Activated T-cell treated with anti-CD3 and anti-CD28 coated beads for 1 hour (primary cell): ENCODE results near the gene LGMN.

ENCODE experiments used
- DNase-seq: peaks from one replicate; pipeline ENCODE4 v3.0.0-alpha.2; 2020; ENCODE audit warnings: low read depth

LGMN gene

DNA sequence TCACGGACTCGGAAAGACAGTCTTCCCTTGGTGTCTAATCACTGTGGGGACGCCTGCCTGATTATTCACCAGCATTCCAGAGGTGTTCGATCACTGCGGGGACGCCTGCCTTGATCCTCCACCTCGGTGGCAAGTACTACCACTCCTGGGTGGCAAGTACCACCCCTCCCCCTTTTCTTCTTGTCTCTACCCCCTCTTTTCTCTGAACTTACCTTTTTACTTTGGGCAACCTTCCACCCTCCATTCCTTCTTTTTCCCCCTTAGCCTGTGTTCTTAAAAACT, 12.0 kb upstream of the LGMN start:
- no peak for DNase-seq

GRCh38 chr14:92759679-92760523, 11.5 kb upstream of the LGMN start:
- DNase-seq: no peak

DNA sequence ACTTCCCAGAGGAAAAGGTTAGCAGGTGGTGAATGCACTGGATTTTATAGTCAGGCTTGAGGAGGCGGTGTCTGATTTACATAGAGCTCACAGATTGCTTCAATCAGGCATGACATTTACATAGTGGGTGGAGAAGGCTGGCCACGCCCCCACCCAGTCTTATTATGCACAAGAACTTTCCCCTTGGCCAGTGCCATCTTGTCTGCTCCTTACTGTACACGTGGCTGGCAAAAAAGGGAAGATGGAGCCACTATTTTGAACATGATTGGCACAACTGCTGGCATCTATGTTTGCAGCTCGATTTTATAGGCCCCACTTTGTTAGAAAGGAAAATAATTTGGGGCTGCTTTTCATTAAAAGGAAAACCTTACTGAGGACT, 10.9 kb upstream of the LGMN start:
- DNase-seq: no peak

DNA sequence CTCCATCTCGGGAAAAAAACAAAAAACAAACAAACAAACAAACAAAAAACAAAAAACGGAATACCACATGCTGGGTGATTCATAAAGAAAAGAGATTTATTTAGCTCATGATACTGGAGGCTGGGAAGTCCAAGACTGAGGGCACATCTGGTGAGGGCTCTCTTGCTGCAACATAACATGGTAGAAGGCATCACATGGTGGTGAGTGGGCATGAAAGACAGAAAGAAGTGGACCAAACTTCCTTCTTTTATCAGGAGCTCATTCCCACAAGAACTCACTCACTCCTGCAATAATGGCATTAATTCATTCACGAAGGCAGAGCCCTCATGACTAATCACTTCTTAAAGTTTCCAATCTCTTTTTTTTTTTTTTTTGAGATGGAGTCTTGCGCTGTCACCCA, 8.0 kb upstream of the LGMN start:
- DNase-seq: no peak

DNA sequence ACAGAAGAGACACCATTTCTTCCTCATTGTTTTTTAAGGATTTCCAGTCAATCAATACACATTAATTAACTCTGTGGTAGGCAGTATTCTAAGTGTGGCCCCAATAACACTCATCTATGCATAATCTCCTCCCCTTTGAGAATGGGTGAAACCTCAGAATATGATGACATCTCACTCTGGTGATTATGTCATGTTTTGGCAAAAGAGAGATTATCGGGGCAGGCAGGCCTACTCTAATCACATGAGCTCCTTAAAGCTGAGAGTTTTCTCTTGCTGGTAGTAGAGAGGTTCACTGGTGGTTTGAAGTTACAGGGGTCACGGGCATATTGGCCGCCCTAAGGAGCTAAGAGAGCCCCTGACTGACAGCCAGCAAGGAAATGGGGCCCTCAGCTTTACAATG, 7.1 kb upstream of the LGMN start:
- no peak for DNase-seq

GRCh38 chr14:92754966-92755365, 6.5 kb upstream of the LGMN start:
- DNase-seq: no peak

DNA sequence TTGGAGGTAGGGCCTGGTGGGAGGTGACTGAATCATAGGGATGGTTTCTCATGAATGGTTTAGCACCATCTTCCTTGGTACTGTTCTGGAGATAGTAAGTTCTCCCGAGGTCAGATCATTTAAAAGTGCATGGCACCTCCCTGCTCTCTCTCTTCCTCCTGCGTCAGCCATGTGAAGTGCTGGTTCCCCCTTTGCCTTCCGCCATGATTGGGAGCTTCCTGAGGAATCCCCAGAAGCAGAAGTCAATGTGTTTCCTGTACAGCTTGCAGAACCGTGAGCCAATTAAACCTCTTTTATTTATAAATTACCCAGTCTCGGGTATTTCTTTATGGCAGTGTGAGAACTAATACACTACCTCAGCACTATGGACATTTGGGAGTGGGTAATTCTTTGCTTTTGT, 4.8 kb upstream of the LGMN start:
- DNase-seq: no peak

- DNase-seq: no peak
Measured at GRCh38 chr14:92751819-92752218, 3.4 kb upstream of the LGMN start.

GRCh38 chr14:92750994-92751400, 2.6 kb upstream of the LGMN start:
- DNase-seq: no peak

GRCh38 chr14:92750222-92750728, 1.8 kb upstream of the LGMN start:
- peak; percentile 35 for DNase-seq

DNA sequence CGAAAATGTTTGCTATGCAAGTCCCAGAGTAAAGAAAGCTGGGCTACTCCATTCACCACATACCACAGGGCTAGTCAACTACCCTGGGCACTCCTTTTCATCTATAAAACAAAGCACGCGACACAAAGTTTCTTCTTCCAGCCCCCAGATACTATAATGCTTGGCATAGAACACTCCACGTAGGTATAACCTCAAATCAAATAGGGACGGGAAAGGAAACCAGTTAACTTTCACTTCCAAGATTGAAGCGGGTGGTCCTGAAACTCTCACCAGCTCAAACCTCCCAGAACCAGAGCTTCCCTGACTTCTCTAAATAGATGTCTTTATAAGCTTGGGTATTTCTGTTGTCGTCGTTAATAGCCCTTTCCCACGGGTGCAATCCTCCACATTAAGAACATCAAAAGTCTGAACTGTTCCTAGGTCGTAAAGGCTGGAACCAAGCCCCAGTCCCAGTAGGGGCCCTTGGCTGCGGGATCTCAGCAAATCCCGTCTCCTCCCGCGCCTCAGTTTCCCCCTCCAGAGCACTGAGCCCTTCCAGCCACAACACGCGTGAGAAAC, 647 bp downstream of the LGMN start:
- DNase-seq: no peak

DNA sequence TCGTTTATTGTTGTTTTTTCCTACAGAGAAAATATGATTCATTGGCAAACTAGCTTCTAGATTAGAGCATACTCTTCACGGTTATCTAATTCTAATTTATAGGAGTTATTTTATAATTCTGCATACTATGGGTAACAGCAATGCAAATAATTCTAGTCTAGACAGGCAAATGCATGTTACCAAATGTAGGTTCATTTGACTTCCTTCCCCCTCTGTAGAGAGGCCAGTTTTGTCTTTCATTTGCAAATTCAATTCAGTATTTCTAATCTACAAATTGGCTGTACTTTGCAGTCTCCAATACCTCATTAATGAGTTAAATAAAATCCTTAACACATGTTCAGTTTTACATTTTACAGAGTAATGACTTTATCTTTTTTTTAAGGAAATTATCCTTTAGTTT, 4.2 kb downstream of the LGMN start:
- DNase-seq: no peak

- no peak for DNase-seq
Measured at GRCh38 chr14:92740440-92740839, 8.0 kb downstream of the LGMN start.

DNA sequence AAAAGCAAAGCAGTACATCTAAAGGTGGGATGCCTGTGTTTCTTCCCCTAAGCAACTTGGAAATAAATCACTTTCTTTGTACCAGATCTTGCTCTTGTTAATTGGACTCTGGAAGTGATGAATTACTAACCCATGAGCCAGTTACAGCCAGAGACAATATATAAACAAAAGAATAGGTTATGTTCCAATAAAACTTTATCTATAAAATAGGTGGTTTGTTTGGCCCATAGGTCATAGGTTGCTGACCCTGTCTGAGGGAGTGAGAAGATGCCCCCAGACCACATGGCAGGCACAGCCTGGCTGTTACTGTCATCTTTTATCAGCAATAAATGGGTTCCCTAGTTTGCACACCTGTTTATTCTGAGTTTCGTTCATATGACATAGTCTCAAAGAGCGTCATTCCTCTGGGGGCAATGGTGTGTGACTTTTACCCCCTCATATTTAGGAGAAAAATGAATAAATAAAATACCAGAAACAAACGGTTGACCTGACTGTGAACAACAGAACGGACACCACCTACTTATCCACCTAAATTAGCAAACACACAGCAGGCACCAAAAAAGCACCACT, 10.7 kb downstream of the LGMN start:
- DNase-seq: no peak

DNA sequence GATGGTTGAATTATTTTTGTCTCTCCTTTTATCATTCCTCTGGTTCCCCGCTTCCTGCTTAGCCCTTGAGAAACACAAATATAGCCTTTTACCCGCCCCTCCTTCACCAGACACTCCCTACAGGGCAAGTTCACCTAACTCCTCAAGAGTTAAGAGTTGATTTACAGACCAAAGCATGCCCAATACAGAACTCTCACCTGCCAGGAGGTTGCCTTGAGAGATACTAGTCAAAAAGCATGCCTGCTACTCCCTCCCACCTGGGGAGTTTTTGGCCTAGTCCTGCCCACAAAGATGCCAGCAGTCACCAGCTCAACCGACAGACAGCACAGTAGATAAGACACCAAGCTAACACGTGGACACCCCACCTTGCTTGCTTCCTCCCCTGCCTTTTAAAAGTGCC, 11.2 kb downstream of the LGMN start:
- DNase-seq: no peak

DNA sequence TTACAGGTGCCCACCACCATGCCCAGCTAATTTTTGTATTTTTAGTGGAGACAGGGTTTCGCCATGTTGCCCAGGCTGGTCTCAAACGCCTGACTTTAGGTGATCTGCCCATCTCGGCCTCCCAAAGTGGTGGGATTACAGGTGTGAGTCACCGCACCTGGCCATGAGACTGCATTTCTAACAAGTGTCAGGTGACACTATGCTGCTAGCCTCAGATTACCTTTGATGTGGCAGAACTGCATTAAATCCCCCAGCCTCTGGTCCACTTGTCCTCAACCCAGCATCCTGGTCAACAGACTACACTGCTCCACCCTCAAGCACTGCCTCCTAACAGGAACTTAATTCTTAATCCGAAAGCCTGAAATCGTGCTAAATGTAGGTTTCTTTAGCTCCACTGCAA, 13.1 kb downstream of the LGMN start:
- no peak for DNase-seq

DNA sequence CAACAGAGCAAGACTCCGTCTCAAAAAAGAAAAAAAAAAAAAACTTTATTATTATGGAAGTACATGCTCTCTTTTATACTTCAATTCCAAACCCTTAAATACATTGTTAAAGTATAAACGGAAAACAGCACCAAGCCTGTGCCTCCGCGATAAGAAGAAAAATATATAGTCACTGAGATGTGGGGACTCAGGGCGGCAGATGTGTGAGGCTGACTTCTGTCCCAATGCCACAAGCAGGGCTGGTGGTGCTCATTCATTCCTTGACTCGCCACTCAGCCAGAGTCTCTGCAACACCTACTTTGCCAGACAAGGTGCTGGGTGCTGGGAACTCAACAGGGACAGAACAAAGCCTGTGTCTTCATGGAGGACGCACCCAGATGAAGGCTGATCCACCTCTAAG, 13.8 kb downstream of the LGMN start:
- DNase-seq: no peak

GRCh38 chr14:92733007-92733406, 15.4 kb downstream of the LGMN start:
- no peak for DNase-seq

- no peak for DNase-seq
Measured at GRCh38 chr14:92731622-92732115, 16.8 kb downstream of the LGMN start.

- DNase-seq: no peak
Measured at GRCh38 chr14:92729634-92730358, 18.6 kb downstream of the LGMN start.

DNA sequence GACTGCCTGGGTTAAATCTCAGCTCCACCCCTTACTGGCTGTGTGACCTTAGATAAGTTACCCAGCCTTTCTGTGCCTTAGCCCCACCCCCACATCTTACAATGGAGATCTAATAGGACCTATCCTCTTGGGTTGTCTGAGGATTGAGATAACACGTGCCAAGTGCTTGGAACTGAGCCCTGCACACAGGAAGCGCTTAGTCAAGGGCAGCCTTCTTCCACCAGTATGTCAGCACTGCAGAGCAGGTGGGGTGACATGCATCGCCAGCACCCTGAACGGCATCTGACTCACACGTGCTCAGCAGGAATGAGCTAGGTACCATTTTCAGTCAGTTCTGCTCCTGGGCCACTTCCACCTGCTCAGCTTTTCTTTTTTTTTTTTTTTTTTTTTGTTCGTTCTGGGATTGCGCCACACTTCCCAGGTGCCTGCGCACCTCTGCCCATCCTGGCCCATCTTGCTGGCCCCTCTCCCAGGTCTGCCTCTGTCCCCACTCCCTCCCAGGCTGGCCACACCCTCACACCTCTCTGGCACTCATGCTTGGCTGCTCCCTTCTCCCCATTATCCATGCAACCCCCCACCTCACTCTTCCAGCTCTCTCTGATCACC, 19.6 kb downstream of the LGMN start:
- DNase-seq: no peak

DNA sequence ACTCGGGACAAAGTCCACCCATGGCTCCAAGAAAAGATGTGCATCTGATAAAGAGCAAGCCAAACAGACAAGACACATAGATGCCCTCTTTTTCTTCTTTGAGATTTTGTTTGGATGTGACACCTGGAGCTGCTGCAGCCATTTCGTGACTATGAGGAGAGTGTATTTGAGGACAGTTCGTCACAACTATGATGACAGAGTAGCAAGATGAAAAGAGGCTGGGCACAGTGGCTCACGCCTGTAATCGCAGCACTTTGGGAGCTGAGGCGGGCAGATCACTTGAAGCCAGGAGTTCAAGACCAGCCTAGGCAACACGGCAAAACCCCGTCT, 21.5 kb downstream of the LGMN start:
- no peak for DNase-seq
